ENCODE measurements around the gene PRUNE2. TPM values are rescaled to one million over a fixed set of nuclear protein-coding genes. Genes with fewer than 3 reads are reported as not detected.

PRUNE2 gene
- total and polyA plus RNA-seq, 2 of the 13 experiments (the other 11 are each of a cell fraction or from before 2014, with no cell fraction given) = 0.02 TPM; not detected in 1

- DNase-seq (ENCODE audit: low spot score) (no peak), FAIRE-seq (no peak), ATAC-seq (no peak)
- in situ Hi-C loops (cut with HindIII; ENCODE audit: extremely low pct_ligation_motif_present, low pct_unique_long_range_greater_than_20kb) (no loop called here), intact Hi-C loops (cut with micrococcal nuclease; ENCODE audit: unreplicated experiment) (no loop called here)
- Histone ChIP-seq H2AFZ (ENCODE audit: low read length) (no peak overlapping the region), H3K9ac (ENCODE audit: insufficient read depth, low read depth, low read length) (no peak overlapping the region), H3K4me1 (ENCODE audit: insufficient read depth, low read length) (no peaks in the 10 kb centered on the region), H3K4me3 (replicated peaks in 1 of 3; ENCODE audit: insufficient read depth in 1 of 3, low read depth in 2 of 3, low read length in 3 of 3) (no peak overlapping the region), H3K79me2 (ENCODE audit: insufficient read depth, low read length) (no peaks in the 10 kb centered on the region), H3K27me3 (ENCODE audit: control insufficient read depth in 1 of 2, insufficient read depth in 2 of 2, low read length in 2 of 2) (peaks cover 0 to 8% of the 10 kb centered on the region in 2 experiments; a peak in 2 of 5 replicates), H3K9me3 (ENCODE audit: low read length) (peaks cover 8% of the 10 kb centered on the region), H3K27ac (ENCODE audit: extremely low read length, insufficient read depth, low read length) (no peak overlapping the region), H3K36me3 (replicated peaks in 1 of 2; ENCODE audit: control insufficient read depth in 1 of 2, insufficient read depth in 2 of 2, low read length in 2 of 2) (no peaks in the 10 kb centered on the region), H4K20me1 (ENCODE audit: insufficient read depth, low read length) (no peaks in the 10 kb centered on the region), H3K4me2 (ENCODE audit: low read depth, low read length) (no peak overlapping the region)
- 10% methylated on average over 5 of the region's 5 CpGs for WGBS (ENCODE audit: low lambda C conversion rate)
- POLR2A ChIA-PET = no interaction called here
- TF ChIP-seq ZBTB26 (CRISPR knock-in tag; IDR thresholded peaks at IDR 0.05; ENCODE audit: borderline replicate concordance) (no peak), RFX1 (IDR thresholded peaks at IDR 0.05) (no peak), ZNF761 (CRISPR knock-in tag; conservative IDR thresholded peaks at IDR 0.05) (no peak), ZNF230 (CRISPR knock-in tag; IDR thresholded peaks at IDR 0.05) (no peak), HIVEP1 (CRISPR knock-in tag; IDR thresholded peaks at IDR 0.05) (no peak), PREB (CRISPR knock-in tag; IDR thresholded peaks at IDR 0.05) (no peak), CBFB (CRISPR knock-in tag; IDR thresholded peaks at IDR 0.05) (no peak), ZBTB33 (CRISPR knock-in tag; IDR thresholded peaks at IDR 0.05) (no peak), KLF15 (CRISPR knock-in tag; IDR thresholded peaks at IDR 0.05; ENCODE audit: borderline replicate concordance) (no peak), MNT (IDR thresholded peaks at IDR 0.05) (no peak), TBP (CRISPR knock-in tag; IDR thresholded peaks at IDR 0.05) (no peak), U2AF2 (IDR thresholded peaks at IDR 0.05; ENCODE audit: low read depth, low read length) (no peak), ZFP91 (CRISPR knock-in tag; IDR thresholded peaks at IDR 0.05; ENCODE audit: borderline replicate concordance) (no peak), RBAK (CRISPR knock-in tag; IDR thresholded peaks at IDR 0.05) (no peak), ZUFSP (CRISPR knock-in tag; IDR thresholded peaks at IDR 0.05; ENCODE audit: borderline replicate concordance) (no peak), TAF1 (CRISPR knock-in tag; IDR thresholded peaks at IDR 0.05) (no peak)
- CTCF ChIA-PET (ENCODE audit: low intra/inter-chr PET ratio, low total read pairs) = no interaction called here
- no TSS peak for BruUV-seq (replicated peaks)
Observed at GRCh38 chr9:76738402-76738801, 167.5 kb downstream of the PRUNE2 start.

Measured in HepG2 (cell line).